Activated naive CD4-positive, alpha-beta T cell treated with anti-CD3 and anti-CD28 coated beads, Interleukin-2, amount 10 ng/mL, durations not matched to agents 7 days and 5 days (primary cell): ENCODE data around the gene GPR160.

Experiments
- CTCF ChIA-PET: fragments of 350-600 bp; sonication (Branson Sonifier 250); formaldehyde crosslinking; loops from one replicate; lab custom pipeline; 2021; ENCODE audit warnings: antibody characterized with exemption; lab: Charles Lee
- DNase-seq: peaks from one replicate; pipeline ENCODE4 v3.0.0-alpha.2; 2020
- H3K27ac Mint-ChIP-seq: one replicate; pipeline ENCODE4 v1.8.0; 2021; ENCODE audit warnings: mild to moderate bottlenecking, moderate library complexity, mixed read lengths
- H3K27me3 Mint-ChIP-seq: one replicate; pipeline ENCODE4 v1.8.0; 2021; ENCODE audit warnings: mild to moderate bottlenecking, mixed read lengths
- H3K36me3 Mint-ChIP-seq: one replicate; pipeline ENCODE4 v1.8.0; 2021; ENCODE audit warnings: mixed read lengths
- H3K4me1 Mint-ChIP-seq: one replicate; pipeline ENCODE4 v1.8.0; 2021; ENCODE audit warnings: mixed read lengths
- H3K4me3 Mint-ChIP-seq: one replicate; pipeline ENCODE4 v1.8.0; 2021; ENCODE audit warnings: mild to moderate bottlenecking, moderate library complexity, mixed read lengths
- H3K9me3 Mint-ChIP-seq: one replicate; pipeline ENCODE4 v1.8.0; 2021; ENCODE audit warnings: mixed read lengths

The GPR160 gene

DNA sequence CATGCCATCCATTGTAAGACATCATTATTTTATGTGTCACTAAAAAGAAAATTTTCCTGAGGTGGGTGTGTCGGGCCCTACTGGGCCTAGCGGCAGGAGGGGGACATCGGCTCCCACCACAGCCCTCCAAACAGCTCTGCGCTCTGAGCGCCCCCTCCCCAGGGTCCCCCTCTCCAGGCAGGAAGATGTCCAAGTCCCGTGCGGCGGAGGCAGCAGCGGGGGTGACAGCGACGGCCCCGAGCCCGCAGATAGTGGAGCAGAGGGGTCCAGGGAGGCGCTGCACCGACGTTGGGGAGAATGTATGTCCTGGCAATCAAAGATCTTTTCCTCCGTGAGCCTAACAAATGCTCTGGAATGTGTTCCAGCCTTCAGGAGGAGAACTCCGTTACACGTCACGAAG, 24.3 kb downstream of the GPR160 start:
- CTCF ChIA-PET: interaction anchor here (0.9 to 1.8 kb wide), 2 partner anchors 11 to 16 kb away, joined by 3 to 4 read pairs; no protein-coding TSS in a partner anchor
- peaks cover 7% of the 10 kb centered on the region for H3K36me3 Mint-ChIP-seq
- no peaks in the 10 kb centered on the region for H3K9me3 Mint-ChIP-seq

DNA sequence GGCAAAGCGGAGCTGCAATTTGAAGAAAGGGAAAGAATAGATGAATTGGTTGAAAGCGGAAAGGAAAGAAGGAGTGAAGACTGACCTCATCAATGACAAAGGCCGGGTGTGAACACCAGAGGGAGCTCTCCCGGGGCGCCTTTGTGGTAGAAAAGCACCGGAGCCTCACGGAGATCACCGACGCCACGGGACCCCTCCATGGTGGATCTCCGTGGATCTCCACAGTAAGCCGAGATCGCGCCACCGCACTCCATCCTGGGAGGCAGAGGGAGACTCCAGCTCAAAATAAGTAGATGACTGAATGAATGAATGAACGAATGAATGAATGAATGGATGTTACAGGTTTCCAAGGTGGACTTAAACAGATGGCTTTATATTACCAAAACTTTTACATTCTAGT, 25.0 kb downstream of the GPR160 start:
- H3K9me3 Mint-ChIP-seq: no peaks in the 10 kb centered on the region
- no peak overlapping the region for H3K4me3 Mint-ChIP-seq
- peaks cover 9% of the 10 kb centered on the region for H3K4me1 Mint-ChIP-seq
- CTCF ChIA-PET: interaction anchor here (0.6 to 1.8 kb wide), 3 partner anchors 10 to 71 kb away, joined by 3 to 4 read pairs (median 4); no protein-coding TSS in a partner anchor
- no peak for DNase-seq
- H3K27ac Mint-ChIP-seq: no peak overlapping the region
- peaks cover 6% of the 10 kb centered on the region for H3K36me3 Mint-ChIP-seq
- H3K27me3 Mint-ChIP-seq: no peaks in the 10 kb centered on the region

More for the DNA sequence above, 24.3 kb downstream of the GPR160 start:
- H3K4me3 Mint-ChIP-seq: no peak overlapping the region
- H3K27ac Mint-ChIP-seq: no peak overlapping the region
- no peak for DNase-seq
- H3K4me1 Mint-ChIP-seq: peaks cover 16% of the 10 kb centered on the region
- no peaks in the 10 kb centered on the region for H3K27me3 Mint-ChIP-seq

DNA sequence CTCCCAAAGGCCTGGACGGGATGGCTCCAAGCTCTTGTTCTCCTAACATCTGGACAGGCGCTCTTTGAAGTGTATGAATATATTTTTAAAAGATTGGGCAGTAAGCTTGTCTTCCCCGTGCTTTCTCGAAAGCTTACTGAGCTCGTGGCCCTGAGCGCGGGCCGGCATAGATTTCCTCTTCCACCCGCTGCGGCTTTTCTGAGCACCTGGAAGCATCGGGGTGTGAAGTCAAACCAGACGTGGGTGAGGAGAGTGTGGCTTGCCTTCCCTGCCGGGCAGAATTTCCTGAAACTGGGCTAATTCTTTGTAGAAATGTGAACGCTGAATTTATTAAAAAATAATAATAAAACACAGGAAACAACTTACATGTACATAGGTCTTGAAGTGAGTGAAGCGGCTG, 25.9 kb downstream of the GPR160 start:
- Mint-ChIP-seq H3K36me3 (peaks cover 4% of the 10 kb centered on the region), H3K4me1 (no peaks in the 10 kb centered on the region), H3K27ac (no peak overlapping the region), H3K27me3 (no peaks in the 10 kb centered on the region), H3K4me3 (no peak overlapping the region), H3K9me3 (no peaks in the 10 kb centered on the region)
- DNase-seq: no peak
- CTCF ChIA-PET: no interaction called here

DNA sequence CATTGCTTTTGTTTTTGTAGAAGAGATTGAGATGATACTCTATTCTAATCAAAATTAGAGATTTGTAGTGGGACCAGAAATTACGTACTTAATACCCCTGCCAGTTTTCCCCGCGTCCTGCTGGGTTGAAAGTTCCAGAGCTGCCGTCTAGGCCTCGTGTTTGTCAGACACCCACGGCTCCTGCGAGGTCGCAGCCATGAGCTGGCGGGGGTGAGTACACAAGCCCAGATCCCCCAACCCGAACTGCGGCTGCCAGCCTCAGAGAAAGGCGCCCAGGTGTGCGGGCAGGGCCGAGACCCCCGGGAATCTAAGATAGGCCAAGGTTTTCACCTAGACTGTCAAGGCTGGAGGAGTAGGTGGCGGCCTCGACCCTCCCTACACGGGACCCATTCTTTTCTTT, 26.3 kb downstream of the GPR160 start:
- Mint-ChIP-seq H3K4me1 (no peaks in the 10 kb centered on the region), H3K27me3 (no peaks in the 10 kb centered on the region), H3K27ac (no peak overlapping the region), H3K36me3 (peaks cover 4% of the 10 kb centered on the region), H3K4me3 (no peak overlapping the region), H3K9me3 (no peaks in the 10 kb centered on the region)
- no peak for DNase-seq
- CTCF ChIA-PET: no interaction called here

DNA sequence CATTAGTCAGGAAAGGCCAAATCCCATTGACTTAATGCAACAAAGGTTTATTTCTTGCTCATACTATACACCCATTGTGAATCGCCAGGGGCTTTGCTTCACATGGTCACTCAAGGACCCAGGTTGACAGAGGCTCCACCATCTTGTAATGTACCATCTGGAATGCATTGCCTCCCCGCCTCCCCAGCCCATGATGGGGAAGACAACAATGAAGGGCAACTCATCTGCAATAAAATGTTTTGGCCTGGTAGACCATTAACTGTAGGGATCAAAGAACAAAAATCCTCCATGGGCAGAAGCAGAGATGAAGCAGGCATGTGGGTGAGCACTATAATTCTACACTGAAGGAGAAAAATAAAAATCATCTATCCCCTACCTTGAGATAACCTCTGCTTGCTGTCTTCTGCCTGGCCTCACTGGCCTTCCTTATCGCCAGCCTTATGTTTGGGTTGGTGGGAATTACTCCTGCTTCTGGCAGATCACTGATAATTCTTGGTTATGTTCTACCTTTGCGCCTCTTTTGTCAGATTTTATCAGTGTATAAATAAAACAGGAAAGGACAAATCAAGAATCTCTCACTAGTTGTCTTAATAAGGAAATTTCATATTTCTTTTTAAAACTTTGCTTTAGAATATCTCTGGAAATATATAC, 37.8 kb downstream of the GPR160 start:
- CTCF ChIA-PET: no interaction called here
- H3K9me3 Mint-ChIP-seq: peaks cover 12% of the 10 kb centered on the region
- peaks cover 24% of the 10 kb centered on the region for H3K36me3 Mint-ChIP-seq
- H3K27me3 Mint-ChIP-seq: no peaks in the 10 kb centered on the region
- H3K27ac Mint-ChIP-seq: no peak overlapping the region
- H3K4me3 Mint-ChIP-seq: no peak overlapping the region
- H3K4me1 Mint-ChIP-seq: peaks cover 4% of the 10 kb centered on the region
- no peak for DNase-seq

DNA sequence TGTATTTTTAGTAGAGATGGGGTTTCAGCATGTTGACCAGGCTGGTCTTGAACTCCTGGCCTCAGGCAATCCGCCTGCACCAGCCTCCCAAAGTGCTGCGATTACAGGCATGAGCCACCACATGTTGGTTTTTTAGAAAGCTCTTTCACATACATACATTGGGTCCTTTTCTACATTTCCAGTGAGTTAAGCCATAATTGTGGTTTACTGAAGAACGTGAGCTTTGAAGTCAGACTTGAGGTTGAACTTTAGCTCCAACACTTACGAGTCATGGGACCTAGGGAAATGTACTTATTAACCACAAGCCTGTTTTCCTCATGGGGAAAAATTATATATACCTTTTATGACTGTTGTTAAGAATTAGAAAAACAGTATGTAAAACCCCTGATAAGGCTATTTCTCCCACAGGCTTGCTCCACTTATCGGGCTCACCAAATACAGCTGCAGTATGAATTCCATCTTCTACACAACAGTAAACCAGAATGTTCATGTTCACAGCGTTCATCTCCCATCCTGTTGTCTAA, 39.0 kb downstream of the GPR160 start:
- peaks cover 4% of the 10 kb centered on the region for H3K4me1 Mint-ChIP-seq
- H3K36me3 Mint-ChIP-seq: peaks cover 30% of the 10 kb centered on the region
- no peak overlapping the region for H3K27ac Mint-ChIP-seq
- no peak for DNase-seq
- peaks cover 8% of the 10 kb centered on the region for H3K9me3 Mint-ChIP-seq
- CTCF ChIA-PET: interaction anchor here (1.0 to 1.8 kb wide), 2 partner anchors 9 to 14 kb away, joined by 3 to 4 read pairs; no protein-coding TSS in a partner anchor
- H3K27me3 Mint-ChIP-seq: no peaks in the 10 kb centered on the region
- no peak overlapping the region for H3K4me3 Mint-ChIP-seq

DNA sequence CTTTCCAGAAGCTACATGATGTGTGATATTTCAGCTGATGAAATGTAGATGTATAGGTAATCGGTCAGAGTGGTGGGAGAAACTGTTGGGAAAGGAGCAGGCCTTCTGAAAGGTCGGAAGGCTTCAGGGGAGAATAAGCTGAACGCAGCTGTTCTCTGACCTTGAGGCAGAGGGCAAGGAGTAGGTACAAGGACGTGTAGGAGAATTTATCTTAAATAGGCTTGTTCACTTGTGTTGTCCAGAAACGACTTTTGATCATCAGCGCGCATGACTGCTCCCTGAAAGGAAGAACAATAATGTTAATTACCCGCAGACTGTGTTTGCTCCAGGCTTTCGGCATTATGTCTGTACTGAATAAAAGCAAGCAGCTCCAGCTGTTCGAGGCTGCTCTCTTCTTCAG, 39.6 kb downstream of the GPR160 start:
- CTCF ChIA-PET: interaction anchor here (1.0 to 1.8 kb wide), 2 partner anchors 8 to 15 kb away, joined by 3 to 4 read pairs; no protein-coding TSS in a partner anchor
- Mint-ChIP-seq H3K9me3 (peaks cover 5% of the 10 kb centered on the region), H3K4me3 (no peak overlapping the region), H3K27ac (no peak overlapping the region), H3K27me3 (no peaks in the 10 kb centered on the region), H3K4me1 (peaks cover 4% of the 10 kb centered on the region), H3K36me3 (peaks cover 30% of the 10 kb centered on the region)
- DNase-seq: no peak

DNA sequence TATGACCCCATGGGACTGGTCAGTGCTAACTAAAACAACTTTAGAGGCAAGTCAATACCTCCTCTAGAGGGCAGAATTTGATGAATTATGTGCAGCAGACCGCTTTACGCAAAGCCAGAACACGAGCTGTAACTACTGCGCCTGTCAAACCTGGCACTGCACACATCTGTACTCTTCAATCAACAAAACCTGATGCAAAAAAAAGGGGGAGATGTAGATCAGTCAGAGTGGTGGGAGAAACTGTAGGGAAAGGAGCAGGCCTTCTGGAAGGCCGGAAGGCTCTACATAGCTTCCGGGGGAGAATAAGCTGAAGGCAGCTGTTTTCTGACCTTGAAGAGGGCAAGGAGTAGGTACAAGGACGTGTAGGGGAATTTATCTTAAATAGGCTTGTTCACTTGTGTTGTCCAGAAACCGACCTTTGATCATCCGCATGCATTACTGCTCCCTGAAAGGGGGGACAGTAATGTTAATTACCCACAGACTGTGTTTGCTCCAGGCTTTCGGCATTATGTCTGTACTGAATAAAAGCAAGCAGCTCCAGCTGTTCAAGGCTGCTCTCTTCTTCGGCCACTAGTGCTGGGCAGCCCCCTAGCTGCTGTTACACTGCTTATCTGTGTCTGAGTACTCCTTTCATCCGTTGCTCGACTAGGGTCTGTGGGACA, 41.0 kb downstream of the GPR160 start:
- CTCF ChIA-PET: interaction anchor here (0.8 to 1.8 kb wide), 7 partner anchors 11 to 332 kb away, joined by 3 to 6 read pairs (median 3); no protein-coding TSS in a partner anchor
- Mint-ChIP-seq H3K36me3 (peaks cover 32% of the 10 kb centered on the region), H3K27me3 (no peaks in the 10 kb centered on the region), H3K4me3 (no peak overlapping the region), H3K9me3 (no peaks in the 10 kb centered on the region), H3K27ac (no peak overlapping the region), H3K4me1 (peaks cover 4% of the 10 kb centered on the region)
- DNase-seq: no peak

DNA sequence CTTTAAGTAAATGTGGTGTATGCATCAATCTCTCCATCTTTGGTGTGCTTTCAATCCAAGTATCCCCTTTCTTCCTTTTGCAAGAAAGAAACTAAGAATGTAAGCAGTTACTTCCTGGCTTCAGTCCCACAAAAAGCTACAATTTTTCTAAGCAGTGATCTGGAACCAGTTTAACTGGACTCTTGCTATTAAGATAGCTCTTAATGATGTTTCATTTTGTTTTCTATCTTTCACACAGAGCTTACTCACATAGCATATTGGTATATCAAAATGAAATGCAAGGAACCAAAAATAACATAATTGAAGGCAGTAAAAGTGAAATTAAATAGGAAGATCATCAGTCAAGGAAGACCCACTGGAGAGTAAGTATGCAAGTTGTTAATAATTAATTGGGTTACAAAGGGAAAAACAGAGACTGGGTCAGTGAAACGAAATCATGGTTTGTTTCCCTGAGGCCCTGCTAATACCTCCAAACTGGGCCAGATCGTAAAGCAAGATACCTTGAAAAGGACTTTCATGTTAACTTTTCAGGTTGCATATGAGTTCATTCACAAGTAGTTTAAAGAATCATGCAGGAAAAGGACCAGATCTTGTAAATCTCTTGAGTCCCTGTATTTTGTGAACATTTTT, 41.9 kb downstream of the GPR160 start:
- Mint-ChIP-seq H3K27me3 (no peaks in the 10 kb centered on the region), H3K9me3 (no peaks in the 10 kb centered on the region), H3K36me3 (peaks cover 38% of the 10 kb centered on the region), H3K4me3 (no peak overlapping the region), H3K27ac (no peak overlapping the region), H3K4me1 (peaks cover 4% of the 10 kb centered on the region)
- no peak for DNase-seq
- CTCF ChIA-PET: interaction anchor here (1.2 to 1.8 kb wide), 2 partner anchors 40 to 331 kb away, joined by 3 to 6 read pairs; no protein-coding TSS in a partner anchor

DNA sequence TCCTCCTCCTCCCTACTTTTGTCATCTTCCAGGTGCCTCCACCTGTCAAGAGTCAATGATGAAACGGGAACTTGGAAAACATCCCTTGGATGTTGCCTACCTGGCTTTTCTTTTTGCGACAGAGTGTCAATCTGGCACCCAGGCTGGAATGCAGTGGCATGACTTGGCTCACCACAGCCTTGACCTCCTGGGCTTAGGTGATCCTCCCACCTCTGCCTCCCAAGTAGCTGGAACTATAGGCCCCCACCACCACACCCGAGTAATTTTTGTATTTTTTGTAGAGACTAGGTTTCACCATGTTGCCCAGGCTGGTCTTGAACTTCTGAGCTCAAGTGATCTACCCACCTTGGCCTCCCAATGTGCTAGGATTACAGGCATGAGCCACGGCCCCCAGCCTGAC, 42.8 kb downstream of the GPR160 start:
- Mint-ChIP-seq H3K27ac (no peak overlapping the region), H3K4me1 (peaks cover 4% of the 10 kb centered on the region), H3K27me3 (no peaks in the 10 kb centered on the region), H3K9me3 (no peaks in the 10 kb centered on the region), H3K4me3 (no peak overlapping the region), H3K36me3 (peaks cover 38% of the 10 kb centered on the region)
- CTCF ChIA-PET: no interaction called here
- DNase-seq: no peak

DNA sequence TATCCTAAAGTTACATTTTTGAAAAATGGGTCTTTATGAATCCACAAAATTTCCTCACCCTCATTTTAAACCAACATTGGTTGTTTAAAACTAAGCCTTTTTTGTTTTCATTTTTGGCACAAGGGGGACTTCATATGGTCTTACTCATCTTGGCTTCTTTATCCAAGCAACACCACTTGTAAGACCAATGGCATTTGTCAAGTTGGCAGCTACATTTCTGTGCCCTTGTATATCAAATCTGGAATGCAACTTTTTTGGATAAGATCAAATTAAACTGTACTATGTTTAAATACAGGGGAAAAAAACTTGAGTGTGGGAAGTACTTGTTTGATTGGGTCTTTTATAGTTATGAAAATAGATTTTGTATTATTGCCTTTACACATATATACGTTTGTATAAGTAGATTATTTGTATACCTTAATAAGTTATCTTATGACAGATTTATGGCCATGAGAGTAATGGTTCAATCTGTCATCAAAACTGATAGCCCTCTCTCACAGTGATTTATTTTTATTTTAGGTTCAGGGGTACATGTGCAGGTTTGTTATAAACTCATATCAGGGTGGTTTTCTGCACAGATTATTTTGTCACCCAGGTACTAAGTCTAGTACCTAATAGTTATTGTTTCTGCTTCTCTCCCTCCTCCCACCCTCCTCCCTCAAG, 43.4 kb downstream of the GPR160 start:
- Mint-ChIP-seq H3K27ac (no peak overlapping the region), H3K36me3 (peaks cover 38% of the 10 kb centered on the region)
- CTCF ChIA-PET: no interaction called here

DNA sequence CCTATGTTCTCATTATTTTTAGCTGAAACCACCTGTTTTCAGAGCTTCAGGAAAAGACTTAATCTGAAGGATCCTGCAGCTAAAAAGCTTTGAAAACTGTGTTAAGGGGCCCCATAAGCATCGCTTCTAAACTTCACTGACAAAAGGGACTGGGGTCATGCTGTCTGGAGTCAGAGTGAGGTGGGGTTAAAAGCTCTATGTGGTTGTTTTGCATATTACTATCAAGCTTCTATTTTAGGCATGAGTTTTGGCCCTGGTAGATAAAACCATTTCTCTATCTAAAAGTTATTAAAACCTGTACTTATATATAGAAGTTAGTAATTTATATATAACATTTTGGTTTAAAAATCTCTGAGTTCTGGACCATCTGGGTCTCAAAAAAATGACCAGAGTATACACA, 45.5 kb downstream of the GPR160 start:
- Mint-ChIP-seq H3K27ac (no peak overlapping the region), H3K4me1 (no peaks in the 10 kb centered on the region), H3K4me3 (no peak overlapping the region), H3K36me3 (peaks cover 44% of the 10 kb centered on the region), H3K9me3 (no peaks in the 10 kb centered on the region), H3K27me3 (no peaks in the 10 kb centered on the region)
- DNase-seq: no peak
- CTCF ChIA-PET: no interaction called here

More for the DNA sequence above, 43.4 kb downstream of the GPR160 start:
- Mint-ChIP-seq H3K27me3 (no peaks in the 10 kb centered on the region), H3K9me3 (no peaks in the 10 kb centered on the region), H3K4me3 (no peak overlapping the region), H3K4me1 (peaks cover 4% of the 10 kb centered on the region)
- DNase-seq: no peak

DNA sequence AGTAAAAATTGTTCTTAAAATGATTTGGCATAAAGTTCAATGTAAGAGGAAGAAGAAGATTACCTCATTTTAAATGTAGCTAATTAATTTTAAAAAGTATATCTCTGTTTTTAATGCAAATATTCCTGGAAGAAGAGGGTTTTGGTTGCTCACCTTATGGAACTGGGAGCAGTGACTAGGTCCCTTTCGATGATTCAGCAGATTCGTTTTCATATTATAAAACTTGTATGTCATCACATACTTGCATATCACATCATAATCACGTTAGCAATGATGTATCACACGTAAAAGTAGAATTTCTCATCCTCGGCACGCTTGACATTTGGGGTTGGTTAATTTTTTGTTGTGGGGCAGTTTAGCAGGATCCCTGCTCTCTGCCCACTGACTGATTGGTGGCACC, 47.6 kb downstream of the GPR160 start:
- no peaks in the 10 kb centered on the region for H3K27me3 Mint-ChIP-seq
- peaks cover 43% of the 10 kb centered on the region for H3K36me3 Mint-ChIP-seq
- no peaks in the 10 kb centered on the region for H3K9me3 Mint-ChIP-seq
- CTCF ChIA-PET: interaction anchor here (1.0 kb wide), 1 partner anchor 8 kb away, joined by 3 read pairs; no protein-coding TSS in a partner anchor
- DNase-seq: no peak
- no peaks in the 10 kb centered on the region for H3K4me1 Mint-ChIP-seq
- H3K4me3 Mint-ChIP-seq: no peak overlapping the region
- H3K27ac Mint-ChIP-seq: no peak overlapping the region
